Measurements from ENCODE around the gene MNT. TPM values are rescaled to one million over a fixed set of nuclear protein-coding genes. Genes with fewer than 3 reads are reported as not detected.
A peak's percentile ranks its signal among the peaks of the same experiment; 100 is the strongest.

MNT gene
- total and polyA plus RNA-seq, 4 donors = 1.7 to 5.0 (median 2.6) TPM

DNA sequence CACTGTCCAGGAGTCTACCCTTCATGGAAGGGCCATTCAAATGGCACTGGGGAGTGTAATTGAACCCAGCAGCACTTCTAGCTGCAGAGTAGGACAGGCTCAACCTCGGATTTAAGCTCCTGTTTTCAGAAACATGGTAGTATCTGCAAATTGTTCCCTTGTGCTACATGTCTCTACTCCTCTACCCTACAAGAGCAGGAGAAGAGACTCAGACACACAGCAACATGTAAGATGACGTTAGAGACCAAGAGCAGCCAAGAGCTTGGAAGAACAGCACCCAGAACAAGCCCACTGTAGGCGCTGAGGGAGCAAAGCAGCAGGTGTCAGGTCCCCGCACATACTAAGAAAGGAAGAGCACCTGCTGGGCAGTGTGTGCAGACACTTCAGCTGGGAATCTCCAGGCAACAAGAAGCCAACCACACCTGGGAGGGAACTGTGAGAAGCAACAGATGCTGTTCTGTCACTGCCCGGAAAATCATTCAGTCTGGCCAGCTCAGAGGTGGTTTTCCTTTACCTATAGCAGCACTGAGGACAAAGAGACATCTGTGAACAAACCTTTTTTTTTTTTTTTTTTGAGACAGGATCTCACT is 35.6 kb upstream of the MNT start:
- Histone ChIP-seq H3K9ac (ENCODE audit: low read depth in 1 of 2, low read length in 2 of 2) (no peak overlapping the region), H3K4me3 (ENCODE audit: low read depth in 1 of 3, low read length in 3 of 3) (no peak overlapping the region), H3K27ac (ENCODE audit: low read depth in 1 of 2, low read length in 2 of 2) (no peak overlapping the region), H3K36me3 (ENCODE audit: control insufficient read depth in 4 of 4, insufficient read depth in 3 of 4, low read depth in 1 of 4, low read length in 3 of 4) (peaks cover 6 to 41% (median 23%) of the 10 kb centered on the region in 4 donors), H3K4me1 (ENCODE audit: control insufficient read depth in 4 of 4, insufficient read depth in 4 of 4, low read length in 3 of 4) (no peaks in the 10 kb centered on the region), H3K9me3 (ENCODE audit: control insufficient read depth in 4 of 4, low read length in 3 of 4) (no peaks in the 10 kb centered on the region), H3K27me3 (ENCODE audit: control insufficient read depth in 4 of 4, insufficient read depth in 4 of 4, low read length in 3 of 4) (no peaks in the 10 kb centered on the region)
- 93% methylated on average over 5 of the region's 5 CpGs for WGBS
- no peak for DNase-seq (ENCODE audit: low spot score)
- TF ChIP-seq, protein P1, sequence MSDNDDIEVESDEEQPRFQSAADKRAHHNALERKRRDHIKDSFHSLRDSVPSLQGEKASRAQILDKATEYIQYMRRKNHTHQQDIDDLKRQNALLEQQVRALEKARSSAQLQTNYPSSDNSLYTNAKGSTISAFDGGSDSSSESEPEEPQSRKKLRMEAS (IDR thresholded peaks at IDR 0.05) = no peak
- TF ChIP-seq SP1 (IDR thresholded peaks at IDR 0.05) (no peak), TAF1 (conservative IDR thresholded peaks at IDR 0.05) (no peak), YY1 (IDR thresholded peaks at IDR 0.05) (no peak), HNF4G (IDR thresholded peaks at IDR 0.05) (no peak), RXRA (IDR thresholded peaks at IDR 0.05) (no peak), HNF4A (conservative IDR thresholded peaks at IDR 0.05) (no peak), FOXA2 (IDR thresholded peaks at IDR 0.05) (no peak), CTCF (IDR thresholded peaks at IDR 0.05; ENCODE audit: low read depth, low read length, missing input control) (no peak), GABPA (IDR thresholded peaks at IDR 0.05 in 1 of 2, conservative IDR thresholded peaks at IDR 0.05 in 1 of 2) (no peak), JUND (IDR thresholded peaks at IDR 0.05) (no peak), ATF3 (IDR thresholded peaks at IDR 0.05) (no peak), RAD21 (IDR thresholded peaks at IDR 0.05) (no peak)
- TF ChIP-seq, protein P2, sequence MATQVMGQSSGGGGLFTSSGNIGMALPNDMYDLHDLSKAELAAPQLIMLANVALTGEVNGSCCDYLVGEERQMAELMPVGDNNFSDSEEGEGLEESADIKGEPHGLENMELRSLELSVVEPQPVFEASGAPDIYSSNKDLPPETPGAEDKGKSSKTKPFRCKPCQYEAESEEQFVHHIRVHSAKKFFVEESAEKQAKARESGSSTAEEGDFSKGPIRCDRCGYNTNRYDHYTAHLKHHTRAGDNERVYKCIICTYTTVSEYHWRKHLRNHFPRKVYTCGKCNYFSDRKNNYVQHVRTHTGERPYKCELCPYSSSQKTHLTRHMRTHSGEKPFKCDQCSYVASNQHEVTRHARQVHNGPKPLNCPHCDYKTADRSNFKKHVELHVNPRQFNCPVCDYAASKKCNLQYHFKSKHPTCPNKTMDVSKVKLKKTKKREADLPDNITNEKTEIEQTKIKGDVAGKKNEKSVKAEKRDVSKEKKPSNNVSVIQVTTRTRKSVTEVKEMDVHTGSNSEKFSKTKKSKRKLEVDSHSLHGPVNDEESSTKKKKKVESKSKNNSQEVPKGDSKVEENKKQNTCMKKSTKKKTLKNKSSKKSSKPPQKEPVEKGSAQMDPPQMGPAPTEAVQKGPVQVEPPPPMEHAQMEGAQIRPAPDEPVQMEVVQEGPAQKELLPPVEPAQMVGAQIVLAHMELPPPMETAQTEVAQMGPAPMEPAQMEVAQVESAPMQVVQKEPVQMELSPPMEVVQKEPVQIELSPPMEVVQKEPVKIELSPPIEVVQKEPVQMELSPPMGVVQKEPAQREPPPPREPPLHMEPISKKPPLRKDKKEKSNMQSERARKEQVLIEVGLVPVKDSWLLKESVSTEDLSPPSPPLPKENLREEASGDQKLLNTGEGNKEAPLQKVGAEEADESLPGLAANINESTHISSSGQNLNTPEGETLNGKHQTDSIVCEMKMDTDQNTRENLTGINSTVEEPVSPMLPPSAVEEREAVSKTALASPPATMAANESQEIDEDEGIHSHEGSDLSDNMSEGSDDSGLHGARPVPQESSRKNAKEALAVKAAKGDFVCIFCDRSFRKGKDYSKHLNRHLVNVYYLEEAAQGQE (IDR thresholded peaks at IDR 0.05) = no peak

DNA sequence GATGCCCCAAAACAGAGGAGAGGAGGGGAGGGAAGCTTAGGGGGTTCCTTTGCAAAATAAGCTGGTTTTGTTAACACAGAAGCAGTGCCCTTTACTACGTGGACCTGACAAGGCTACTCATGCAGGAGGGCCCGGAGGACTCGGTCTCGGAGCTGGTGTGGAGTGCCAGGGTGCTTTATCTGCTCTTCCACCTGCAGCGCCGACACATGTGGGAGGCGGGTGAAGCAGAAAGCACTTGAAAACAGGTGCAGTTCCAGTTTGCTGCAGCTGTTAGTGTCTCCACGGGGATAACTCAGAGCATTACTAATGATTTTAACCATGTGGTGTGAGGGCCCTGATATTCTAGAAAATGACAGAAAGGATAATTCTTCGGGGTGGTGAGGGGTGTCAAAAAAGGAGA is 35.0 kb upstream of the MNT start:
- no peaks in the 10 kb centered on the region for H3K27me3 ChIP-seq (ENCODE audit: control insufficient read depth in 4 of 4, insufficient read depth in 4 of 4, low read length in 3 of 4)
- WGBS = 93% methylated on average over 9 of the region's 9 CpGs
- no peak overlapping the region for H3K4me3 ChIP-seq (ENCODE audit: low read depth in 1 of 3, low read length in 3 of 3)
- H3K4me1 ChIP-seq (ENCODE audit: control insufficient read depth in 4 of 4, insufficient read depth in 4 of 4, low read length in 3 of 4) = no peaks in the 10 kb centered on the region
- H3K9ac ChIP-seq (ENCODE audit: low read depth in 1 of 2, low read length in 2 of 2) = no peak overlapping the region
- no peak overlapping the region for H3K27ac ChIP-seq (ENCODE audit: low read depth in 1 of 2, low read length in 2 of 2)
- peak; percentile 59 for DNase-seq (ENCODE audit: low spot score)
- peaks cover 6 to 41% (median 21%) of the 10 kb centered on the region in 4 donors for H3K36me3 ChIP-seq (ENCODE audit: control insufficient read depth in 4 of 4, insufficient read depth in 3 of 4, low read depth in 1 of 4, low read length in 3 of 4)
- H3K9me3 ChIP-seq (ENCODE audit: control insufficient read depth in 4 of 4, low read length in 3 of 4) = no peaks in the 10 kb centered on the region
- TF ChIP-seq, protein P1 (IDR thresholded peaks at IDR 0.05) = no peak
- TF ChIP-seq EGR1 (IDR thresholded peaks at IDR 0.05; ENCODE audit: low read depth in 2 of 2) (no peak), ZBTB33 (IDR thresholded peaks at IDR 0.05) (no peak), RXRA (IDR thresholded peaks at IDR 0.05) (no peak), FOXA2 (IDR thresholded peaks at IDR 0.05) (no peak), YY1 (IDR thresholded peaks at IDR 0.05) (no peak), ATF3 (IDR thresholded peaks at IDR 0.05) (no peak), GABPA (IDR thresholded peaks at IDR 0.05 in 1 of 2, conservative IDR thresholded peaks at IDR 0.05 in 1 of 2) (no peak), RAD21 (IDR thresholded peaks at IDR 0.05) (no peak), CTCF (IDR thresholded peaks at IDR 0.05; ENCODE audit: low read depth, low read length, missing input control) (no peak), TAF1 (conservative IDR thresholded peaks at IDR 0.05) (no peak), JUND (IDR thresholded peaks at IDR 0.05) (no peak), HNF4A (conservative IDR thresholded peaks at IDR 0.05) (no peak)

Data from liver (tissue), 9 donors.